ENCODE results near the gene DCLRE1C. TPM values are rescaled to one million over a fixed set of nuclear protein-coding genes. Genes with fewer than 3 reads are reported as not detected.

DCLRE1C gene
- total and polyA plus RNA-seq, 3 donors from 2014 or later: 2.2 to 5.1 (median 4.6) TPM

Other genes starting within 250 kb of the DCLRE1C start
- gene FAM107B, start 179.2 kb downstream of the DCLRE1C start, total RNA-seq: 10 to 100 TPM; 71.7 to 82.8 TPM
- gene FAM107B, start 179.2 kb downstream of the DCLRE1C start, polyA plus RNA-seq (ENCODE audit: insufficient read depth, low read depth, low replicate concordance): 89.5 TPM
- gene CDNF, start 116.1 kb downstream of the DCLRE1C start, total RNA-seq: 10 to 100 TPM; 10.0 to 14.1 TPM
- gene CDNF, start 116.1 kb downstream of the DCLRE1C start, polyA plus RNA-seq (ENCODE audit: insufficient read depth, low read depth, low replicate concordance): 46.7 TPM
- 10 to 100 TPM; 20.5 to 24.6 TPM for gene HSPA14, start 115.8 kb downstream of the DCLRE1C start, total RNA-seq
- gene HSPA14, start 115.8 kb downstream of the DCLRE1C start, polyA plus RNA-seq (ENCODE audit: insufficient read depth, low read depth, low replicate concordance): 41.5 TPM
- gene MSANTD7, start 115.8 kb downstream of the DCLRE1C start, total RNA-seq: 10 to 100 TPM; 14.3 to 15.3 TPM
- 16.0 TPM for gene MSANTD7, start 115.8 kb downstream of the DCLRE1C start, polyA plus RNA-seq (ENCODE audit: insufficient read depth, low read depth, low replicate concordance)
- gene SUV39H2, start 75.2 kb downstream of the DCLRE1C start, total RNA-seq: 10 to 100 TPM; 29.9 to 39.1 TPM
- gene SUV39H2, start 75.2 kb downstream of the DCLRE1C start, polyA plus RNA-seq (ENCODE audit: insufficient read depth, low read depth, low replicate concordance): 69.4 TPM
- 1 to 10 TPM; 3.6 to 7.8 TPM for gene MEIG1, start 5.3 kb upstream of the DCLRE1C start, total RNA-seq
- gene MEIG1, start 5.3 kb upstream of the DCLRE1C start, polyA plus RNA-seq (ENCODE audit: insufficient read depth, low read depth, low replicate concordance): 33.1 TPM
- gene OLAH, start 89.8 kb upstream of the DCLRE1C start, total RNA-seq: 10 to 100 TPM in 1 of 2 donors, 1 to 10 TPM in 1; 6.1 to 11.1 TPM
- 50.6 TPM for gene OLAH, start 89.8 kb upstream of the DCLRE1C start, polyA plus RNA-seq (ENCODE audit: insufficient read depth, low read depth, low replicate concordance)
- 1 to 10 TPM; 6.6 to 7.7 TPM for gene ACBD7, start 134.7 kb upstream of the DCLRE1C start, total RNA-seq
- gene ACBD7, start 134.7 kb upstream of the DCLRE1C start, polyA plus RNA-seq (ENCODE audit: insufficient read depth, low read depth, low replicate concordance): 5.6 TPM
- 10 to 100 TPM; 30.3 to 41.4 TPM for gene RPP38, start 143.3 kb upstream of the DCLRE1C start, total RNA-seq
- gene RPP38, start 143.3 kb upstream of the DCLRE1C start, polyA plus RNA-seq (ENCODE audit: insufficient read depth, low read depth, low replicate concordance): 73.4 TPM
- gene NMT2, start 214.6 kb upstream of the DCLRE1C start, total RNA-seq: 10 to 100 TPM; 56.6 to 68.3 TPM
- gene NMT2, start 214.6 kb upstream of the DCLRE1C start, polyA plus RNA-seq (ENCODE audit: insufficient read depth, low read depth, low replicate concordance): 35.8 TPM

Measured in testis (tissue), 3 donors.